ENCODE data around the gene CNTNAP5.

GRCh38 chr2:124523096-124523495, 498.0 kb downstream of the CNTNAP5 start:
- TF ChIP-seq POLR2AphosphoS5 (IDR thresholded peaks at IDR 0.05; ENCODE audit: borderline replicate concordance, low read depth, low read length): no peak
- no peak for TF ChIP-seq EZH2 (IDR thresholded peaks at IDR 0.05)
